T1000 (cell line): ENCODE measurements around the gene SIRT1.
"Not testable (repeated sequence)": the region's sequence is repeated elsewhere in the genome, so short reads cannot be mapped to it uniquely, and the experiment has no call there.

Source experiments
- DNase-seq: peaks from one replicate; lab custom pipeline; 2025; ENCODE audit warnings: mixed read lengths; lab: John Stamatoyannopoulos, UW

The SIRT1 gene

DNA sequence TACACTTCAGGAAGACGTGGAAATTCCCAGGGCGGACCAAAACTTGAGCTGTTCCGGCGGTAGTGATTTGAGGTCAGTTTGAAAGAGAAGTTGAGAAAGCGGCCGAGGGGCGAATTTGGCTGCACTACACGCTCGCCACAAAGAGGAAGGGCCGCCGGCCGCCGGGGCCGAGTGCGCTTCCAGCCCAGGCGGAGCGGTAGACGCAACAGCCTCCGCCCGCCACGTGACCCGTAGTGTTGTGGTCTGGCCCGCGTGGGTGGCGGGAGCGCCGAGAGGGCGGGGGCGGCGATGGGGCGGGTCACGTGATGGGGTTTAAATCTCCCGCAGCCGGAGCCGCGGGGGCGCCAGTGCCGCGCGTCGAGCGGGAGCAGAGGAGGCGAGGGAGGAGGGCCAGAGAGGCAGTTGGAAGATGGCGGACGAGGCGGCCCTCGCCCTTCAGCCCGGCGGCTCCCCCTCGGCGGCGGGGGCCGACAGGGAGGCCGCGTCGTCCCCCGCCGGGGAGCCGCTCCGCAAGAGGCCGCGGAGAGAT lies at the start of gene SIRT1:
Gene SIRT1 (plus strand): TSS at position 344 of the 529 bp plus-strand sequence. CDS start 66 bp downstream, at position 410.
- peak; percentile 92 for DNase-seq

DNA sequence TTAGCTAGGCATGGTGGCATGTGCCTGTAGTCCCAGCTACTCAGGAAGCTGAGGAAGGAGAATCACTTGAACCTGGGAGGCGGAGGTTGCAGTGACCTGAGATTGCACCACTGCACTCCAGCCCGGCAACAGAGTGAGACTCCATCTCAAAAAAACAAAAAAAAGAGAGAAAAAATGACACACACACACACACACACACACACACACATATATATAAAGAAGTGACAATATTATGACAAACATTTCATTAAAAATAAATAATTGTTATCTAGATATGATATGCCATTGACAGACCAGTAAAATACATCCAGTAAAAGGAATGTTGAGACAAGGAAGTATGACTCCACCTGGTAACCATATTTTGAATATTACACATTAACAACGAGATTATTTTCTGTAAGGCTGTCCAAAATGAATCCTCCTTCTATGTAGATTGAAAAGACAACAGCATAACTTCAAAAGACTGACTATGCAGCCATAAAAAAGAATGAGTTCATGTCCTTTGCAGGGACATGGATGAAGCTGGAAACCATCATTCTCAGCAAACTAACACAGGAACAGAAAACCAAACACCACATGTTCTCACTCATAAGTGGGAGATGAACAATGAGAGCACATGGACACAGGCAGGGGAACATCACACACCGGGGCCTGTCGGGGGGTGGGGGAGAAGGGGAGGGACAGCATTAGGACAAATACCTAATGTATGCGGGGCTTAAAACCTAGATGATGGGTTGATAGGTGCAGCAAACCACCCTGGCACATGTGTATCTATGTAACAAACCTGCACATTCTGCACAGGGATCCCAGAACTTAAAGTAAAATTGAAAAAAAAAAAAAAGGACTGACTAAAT lies 48.7 kb upstream of the SIRT1 start:
- not testable (repeated sequence) for DNase-seq

DNA sequence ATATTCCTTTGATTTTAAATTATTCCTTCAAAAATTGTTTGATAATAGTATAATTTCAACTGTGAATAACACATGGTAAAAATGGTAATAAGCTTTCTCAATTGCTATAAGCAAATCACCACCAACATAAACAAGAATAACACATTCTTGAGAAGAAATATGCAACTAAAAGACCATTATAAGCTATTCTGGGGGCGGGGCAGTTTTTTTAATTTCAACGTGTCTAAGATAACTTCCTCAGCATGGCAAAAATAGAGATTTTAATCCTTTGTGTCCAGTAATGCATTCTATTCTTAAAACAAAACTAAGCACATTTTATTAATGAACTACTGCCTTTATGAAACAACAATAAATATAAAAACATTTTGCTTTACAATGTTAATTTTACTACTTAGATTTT lies 48.0 kb upstream of the SIRT1 start:
- no peak for DNase-seq

DNA sequence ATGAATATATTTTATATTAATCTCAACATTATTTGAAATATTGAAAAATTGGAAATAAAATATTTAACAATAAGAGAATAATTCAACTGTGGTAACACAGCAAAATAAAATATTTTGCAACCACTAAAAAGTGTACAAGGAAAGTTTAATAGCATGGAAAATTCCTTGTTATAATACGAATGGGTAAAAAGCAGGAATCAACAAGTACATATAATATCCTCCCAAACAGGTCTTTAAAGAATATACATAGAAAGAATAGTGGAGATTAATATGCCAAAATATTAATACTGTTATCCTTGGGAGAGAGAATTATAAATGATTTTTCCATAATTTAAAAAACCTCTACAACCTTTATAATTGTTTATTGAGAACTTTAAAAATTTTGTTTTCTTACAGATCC lies 47.5 kb upstream of the SIRT1 start:
- no peak for DNase-seq

DNA sequence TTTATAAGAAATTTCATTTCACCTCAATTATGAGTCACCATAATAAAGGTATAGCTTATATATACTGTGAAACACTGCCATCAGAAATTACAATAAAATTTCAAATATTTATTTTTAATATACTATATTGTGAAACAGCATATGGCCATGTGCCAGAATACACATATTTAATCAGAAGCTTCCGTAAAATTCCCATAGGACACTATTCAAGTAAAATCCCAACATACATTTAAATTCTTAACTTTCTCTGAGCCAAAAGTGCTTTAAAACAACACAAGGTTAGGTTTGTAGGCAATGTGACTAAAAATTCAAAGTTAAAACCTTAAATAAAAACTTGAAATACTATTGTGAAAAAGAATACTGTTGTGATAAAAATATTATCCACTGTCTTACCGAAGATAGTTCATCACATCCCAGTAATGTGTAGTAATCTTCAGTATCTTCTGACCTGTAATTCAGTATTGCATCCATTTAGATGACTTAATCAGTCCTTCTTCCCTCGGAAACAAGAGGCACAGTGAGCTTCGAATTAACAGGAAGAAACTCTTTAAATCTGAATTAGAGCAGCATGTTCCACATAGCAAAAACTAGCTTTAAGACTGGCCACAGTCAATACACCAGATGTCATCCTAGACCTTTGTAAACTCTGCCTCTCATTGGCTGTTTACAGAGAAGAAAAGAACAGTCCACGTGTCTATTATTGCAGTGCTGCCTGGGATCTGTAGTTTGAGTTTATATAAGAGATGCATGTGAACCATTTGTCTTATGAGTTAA lies 46.7 kb upstream of the SIRT1 start, which contains the start of gene DNAJC12:
Gene DNAJC12 (minus strand): TSS at position 648 of the 774 bp plus-strand sequence. CDS start 177 bp downstream, at position 471.
- no peak for DNase-seq

DNA sequence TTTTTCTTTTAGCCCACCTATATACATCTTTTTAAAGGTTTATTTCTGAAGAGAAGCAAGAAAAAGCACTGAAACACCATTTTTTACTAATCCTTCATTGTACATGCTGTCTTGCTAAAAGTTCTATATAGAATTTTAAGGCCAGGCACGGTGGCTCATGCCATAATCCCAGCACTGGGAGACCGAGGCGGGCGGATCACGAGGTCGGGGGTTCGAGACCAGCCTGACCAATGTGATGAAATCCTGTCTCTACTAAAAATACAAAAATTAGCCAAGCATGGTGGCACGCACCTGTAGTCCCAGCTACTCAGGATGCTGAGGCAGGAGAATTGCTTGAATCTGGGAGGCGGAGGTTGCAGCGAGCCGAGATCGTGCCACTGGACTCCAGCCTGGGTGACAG lies 44.9 kb upstream of the SIRT1 start:
- not testable (repeated sequence) for DNase-seq

DNA sequence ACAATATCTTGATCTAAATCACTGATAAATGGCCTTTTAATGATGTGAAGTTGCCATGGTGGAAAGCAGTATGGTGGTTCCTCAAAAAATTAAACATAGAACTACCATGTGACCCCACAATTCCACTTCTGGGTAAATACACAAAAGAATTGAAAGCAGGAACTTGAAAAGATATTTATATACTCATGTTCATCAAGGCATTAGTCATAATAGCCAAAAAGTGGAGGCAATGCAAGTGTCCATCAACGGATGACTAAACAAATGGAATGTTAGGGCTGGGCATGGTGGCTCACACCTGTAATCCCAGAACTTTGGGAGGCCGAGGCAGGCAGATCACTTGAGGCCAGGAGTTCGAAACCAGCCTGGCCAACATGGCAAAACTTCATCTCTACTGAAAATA lies 44.5 kb upstream of the SIRT1 start:
- DNase-seq = no peak

DNA sequence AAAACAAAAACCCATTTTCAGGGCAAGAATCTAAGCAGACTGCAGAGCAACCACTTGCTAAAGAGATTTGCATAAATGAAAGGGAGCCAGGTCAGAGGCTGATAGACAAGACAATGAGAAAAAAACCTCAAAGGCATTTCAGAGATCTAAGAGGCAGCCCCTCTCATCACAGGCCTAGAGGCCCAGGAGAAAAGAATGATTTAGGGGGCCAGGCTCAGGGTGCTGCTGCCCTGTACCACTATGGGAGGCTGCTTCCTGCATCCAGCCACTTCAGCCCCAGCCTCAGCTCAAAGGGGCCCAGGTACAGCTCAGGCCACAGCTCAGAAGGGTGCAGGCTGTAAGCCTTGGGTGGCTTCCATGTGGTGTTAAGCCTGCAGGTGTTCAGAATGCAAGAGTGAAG lies 42.7 kb upstream of the SIRT1 start:
- no peak for DNase-seq

DNA sequence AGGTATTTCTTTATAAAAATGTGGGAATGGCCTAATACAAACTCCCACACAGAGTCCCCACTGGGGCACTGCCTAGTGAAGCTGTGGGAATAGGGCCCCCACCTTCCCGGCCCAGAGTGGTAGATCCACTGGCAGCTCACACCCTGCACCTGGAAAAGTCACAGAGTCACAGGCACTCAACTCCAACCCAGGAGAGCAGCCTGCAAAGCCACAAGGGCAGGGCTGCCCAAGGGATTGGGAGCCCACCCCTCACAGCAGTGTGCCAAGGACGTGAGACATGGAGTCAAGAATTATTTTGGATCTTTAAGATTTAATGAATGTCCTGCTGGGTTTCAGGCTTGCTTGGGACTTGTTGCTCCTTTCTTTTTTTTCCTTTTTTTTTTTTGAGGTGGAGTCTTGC lies 41.2 kb upstream of the SIRT1 start:
- DNase-seq = no peak

DNA sequence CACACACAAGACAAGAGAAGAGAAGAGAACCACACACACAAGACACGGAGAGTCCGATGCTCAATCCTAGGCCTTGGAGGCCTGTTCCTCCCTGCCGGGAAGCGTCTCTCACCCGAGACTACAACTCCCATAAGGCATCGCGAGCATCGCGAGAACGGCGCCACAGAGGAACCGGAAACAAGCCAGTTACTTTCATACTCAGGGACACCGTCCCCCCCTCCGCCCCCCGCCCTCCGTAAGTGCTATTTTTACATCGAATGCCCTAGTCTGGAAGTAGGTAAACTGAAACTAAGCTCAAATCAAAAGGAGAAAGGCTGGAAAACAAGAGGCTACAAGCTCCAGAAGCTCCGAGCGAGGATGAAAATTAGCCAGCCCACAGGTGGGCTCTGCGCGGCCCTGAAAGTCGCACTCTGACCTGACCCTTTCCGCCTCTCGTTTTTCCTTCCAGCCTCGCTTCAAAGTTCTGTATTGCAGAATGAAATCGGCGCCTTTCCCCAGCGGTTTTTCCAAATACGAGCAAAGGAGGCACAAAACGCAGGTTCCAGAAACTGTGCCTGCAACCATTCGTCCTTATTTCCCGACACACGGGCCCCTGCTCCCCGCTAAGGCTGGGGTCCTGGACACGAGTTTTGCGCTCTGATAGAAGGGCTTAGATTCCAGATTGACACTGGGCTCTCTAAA lies 35.0 kb upstream of the SIRT1 start:
- DNase-seq = peak; percentile 87

DNA sequence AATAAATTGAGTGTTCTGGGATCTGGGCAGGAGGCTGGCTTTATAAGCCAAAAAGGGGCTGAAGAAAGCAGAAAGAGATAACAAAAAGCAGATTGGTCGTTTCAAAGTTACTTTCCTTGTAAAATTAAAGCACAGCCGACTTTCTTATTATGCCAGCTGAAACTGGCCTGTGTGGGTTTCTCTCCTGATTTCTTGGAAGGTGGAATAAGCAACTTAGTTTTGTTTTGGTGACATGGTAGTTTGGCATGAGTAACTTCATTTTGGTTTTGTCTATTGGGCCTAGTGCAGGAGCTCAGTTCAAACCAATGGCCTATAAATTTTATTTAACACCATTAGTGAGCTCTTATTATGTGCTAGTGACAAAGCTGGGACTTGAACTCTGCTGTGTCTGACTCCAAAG lies 33.3 kb upstream of the SIRT1 start:
- DNase-seq = no peak

DNA sequence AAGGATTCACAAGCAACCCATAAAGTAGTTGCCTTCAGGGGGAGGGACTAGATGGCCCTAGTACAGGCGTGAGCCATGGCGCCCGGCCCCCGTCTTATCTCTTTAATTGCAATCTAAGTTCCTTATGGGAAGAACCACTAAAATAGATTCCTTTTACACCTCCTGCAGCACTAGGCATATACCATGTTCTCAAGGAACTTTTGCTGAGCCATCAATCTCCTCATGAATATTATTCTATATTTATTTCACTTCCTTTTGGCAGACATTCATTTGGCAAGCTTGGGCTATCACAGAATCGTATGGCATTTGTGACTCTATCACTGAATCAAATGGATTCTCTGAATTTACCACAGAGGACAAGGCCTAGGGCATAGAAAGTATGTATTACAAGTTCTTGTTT lies 31.7 kb upstream of the SIRT1 start:
- no peak for DNase-seq

DNA sequence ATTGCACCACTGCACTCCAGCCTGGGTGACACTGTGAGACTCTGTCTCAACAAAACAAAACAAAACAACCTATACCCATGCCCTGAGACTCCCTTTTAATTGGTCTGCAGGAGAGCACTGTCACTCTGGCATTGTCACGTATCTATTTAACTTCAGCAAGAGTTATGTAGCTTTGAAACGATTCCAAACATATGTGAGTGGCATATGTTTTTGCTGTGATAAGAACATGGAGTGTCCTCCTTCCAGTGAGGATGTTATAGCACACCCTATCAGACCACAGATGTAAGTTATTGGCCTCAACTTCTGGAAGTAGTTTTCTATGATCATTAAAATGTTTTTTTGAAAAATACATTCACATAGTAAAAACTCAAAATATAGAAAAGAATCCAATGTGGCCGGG lies 30.9 kb upstream of the SIRT1 start:
- DNase-seq = no peak

DNA sequence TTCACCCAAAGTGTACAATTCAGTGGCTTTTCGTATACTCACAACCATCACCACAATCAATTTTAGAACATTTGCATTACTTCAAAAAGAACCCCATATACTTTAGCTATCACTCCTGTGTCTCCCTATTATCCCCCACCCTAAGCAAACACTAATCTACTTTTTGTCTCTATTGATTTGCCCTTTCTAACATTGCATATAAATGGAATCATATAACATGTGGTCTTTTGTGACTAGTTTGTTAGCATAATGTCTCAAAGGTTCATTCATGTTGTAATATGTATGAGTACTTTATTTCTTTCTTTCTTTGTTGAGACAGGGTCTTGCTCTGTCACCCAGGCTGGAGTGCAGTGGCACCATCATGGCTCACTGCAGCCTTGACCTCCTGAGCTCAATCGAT lies 25.5 kb upstream of the SIRT1 start:
- no peak for DNase-seq

DNA sequence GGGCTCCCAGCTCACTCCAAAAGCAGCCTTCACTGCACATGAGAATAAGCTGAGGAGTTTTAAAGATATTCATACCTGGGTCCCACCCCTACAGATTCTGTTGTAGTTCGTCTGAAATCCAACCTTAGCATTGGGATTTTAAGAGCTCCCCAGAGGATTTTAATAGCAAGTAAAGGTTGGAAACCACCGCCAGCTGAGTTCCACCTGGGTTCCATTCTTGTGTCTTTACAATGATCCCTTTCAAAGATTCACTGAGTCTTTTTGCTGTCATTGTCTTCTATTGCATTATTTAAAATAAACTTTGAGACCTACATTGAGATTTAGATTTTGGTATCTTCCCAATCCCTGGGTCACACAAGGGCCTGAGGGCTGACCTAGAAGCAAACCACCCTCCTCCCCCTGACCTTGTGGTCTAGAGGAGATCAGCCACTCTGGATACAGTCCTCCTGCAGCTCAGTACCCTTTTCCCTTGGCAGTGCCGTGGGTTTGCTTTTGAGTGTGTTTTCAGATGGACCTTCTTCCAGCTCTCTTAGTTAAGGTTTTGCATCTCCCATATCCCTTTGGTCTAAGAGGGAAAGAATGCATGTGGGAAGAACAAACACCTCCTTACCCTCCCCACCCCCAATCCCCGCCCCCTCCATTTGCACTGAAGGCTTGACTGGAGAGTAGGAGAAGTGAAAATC lies 22.6 kb upstream of the SIRT1 start:
- no peak for DNase-seq

DNA sequence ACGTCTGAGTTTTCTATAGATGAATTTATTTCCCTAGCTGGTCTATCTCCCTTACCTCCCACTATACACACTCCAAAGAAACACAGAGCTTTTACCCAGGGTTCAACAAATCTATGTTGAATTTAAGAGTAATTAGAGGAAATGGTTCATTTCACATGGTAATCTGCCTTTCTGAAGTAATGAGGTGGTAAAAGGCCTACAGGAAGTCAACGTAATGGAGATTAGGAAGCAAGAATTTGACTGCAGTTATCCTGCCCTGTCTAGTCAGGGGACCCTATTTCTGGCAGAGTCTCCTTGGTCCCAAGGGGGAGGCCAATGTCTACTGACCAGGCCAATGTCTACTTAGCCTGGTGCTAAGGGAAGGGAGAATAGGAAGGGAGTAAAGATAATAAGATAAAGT lies 21.4 kb upstream of the SIRT1 start:
- DNase-seq = no peak

DNA sequence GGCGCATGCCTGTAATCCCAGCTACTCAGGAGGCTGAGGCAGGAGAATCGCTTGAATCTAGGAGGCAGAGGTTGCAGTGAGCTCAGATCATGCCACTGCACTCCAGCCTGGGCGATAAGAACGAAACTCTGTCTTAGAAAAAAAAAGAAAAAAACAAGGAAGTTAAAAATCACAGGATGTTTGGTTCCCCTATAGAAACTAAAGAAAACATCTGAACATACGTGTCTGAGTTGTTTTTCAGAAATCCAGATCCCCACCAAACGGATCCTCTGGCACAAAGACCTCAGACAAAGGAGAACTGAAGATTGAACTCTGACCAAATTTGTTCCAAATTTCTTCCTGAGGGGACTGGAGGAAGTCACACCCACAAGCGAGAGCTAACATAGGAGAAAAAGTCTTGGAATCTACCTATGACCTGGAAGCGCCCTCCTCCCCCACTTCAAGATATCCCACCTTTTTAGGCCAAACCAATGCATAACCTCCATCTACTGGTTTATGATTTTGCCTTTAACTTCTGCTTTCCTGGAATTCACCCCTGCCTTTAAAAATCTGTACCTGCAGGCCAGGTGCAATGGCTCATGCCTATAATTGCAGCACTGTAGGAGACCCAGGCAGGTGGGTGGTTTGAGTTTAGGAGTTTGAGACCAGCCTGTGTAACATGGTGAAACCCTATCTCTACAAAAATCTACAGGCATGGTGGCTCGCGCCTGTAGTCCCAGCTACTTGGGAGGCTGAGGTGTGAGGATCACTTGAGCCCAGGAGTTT lies 19.7 kb upstream of the SIRT1 start:
- no peak for DNase-seq

DNA sequence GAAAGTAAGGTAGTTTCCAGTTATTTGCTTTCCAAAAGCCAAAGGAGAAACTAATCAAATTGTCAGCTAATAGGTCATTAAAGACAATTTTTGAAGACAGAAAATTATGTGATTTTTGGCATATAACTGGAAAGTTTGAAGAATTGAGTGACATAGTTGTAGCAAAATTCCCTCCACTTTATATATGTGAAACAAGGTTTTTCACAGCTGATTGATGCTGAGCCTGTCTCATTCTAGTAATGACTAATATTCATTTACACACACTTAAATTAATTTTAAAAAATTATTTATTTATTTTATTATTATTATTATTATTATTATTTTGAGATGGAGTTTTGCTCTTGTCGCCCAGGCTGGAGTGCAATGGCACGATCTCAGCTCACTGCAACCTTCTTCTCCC lies 16.3 kb upstream of the SIRT1 start:
- DNase-seq = no peak

DNA sequence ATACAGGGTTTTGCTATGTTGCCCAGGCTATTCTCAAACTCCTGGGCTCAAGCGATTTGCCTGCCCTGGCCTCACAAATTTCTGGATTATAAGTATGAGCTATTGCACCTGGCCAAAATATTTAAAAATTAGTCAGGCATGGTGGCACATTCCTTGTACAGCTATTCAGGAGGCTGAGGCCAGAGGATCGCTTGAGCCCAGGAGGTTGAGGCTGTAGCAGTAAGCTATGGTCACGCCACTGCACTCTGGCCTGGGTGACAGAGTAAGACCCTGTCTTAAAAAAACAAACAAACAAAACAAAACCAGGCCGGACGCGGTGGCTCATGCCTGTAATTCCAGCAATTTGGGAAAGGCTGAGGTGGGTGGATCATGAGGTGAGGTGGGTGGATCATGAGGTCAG lies 14.5 kb upstream of the SIRT1 start:
- no peak for DNase-seq

DNA sequence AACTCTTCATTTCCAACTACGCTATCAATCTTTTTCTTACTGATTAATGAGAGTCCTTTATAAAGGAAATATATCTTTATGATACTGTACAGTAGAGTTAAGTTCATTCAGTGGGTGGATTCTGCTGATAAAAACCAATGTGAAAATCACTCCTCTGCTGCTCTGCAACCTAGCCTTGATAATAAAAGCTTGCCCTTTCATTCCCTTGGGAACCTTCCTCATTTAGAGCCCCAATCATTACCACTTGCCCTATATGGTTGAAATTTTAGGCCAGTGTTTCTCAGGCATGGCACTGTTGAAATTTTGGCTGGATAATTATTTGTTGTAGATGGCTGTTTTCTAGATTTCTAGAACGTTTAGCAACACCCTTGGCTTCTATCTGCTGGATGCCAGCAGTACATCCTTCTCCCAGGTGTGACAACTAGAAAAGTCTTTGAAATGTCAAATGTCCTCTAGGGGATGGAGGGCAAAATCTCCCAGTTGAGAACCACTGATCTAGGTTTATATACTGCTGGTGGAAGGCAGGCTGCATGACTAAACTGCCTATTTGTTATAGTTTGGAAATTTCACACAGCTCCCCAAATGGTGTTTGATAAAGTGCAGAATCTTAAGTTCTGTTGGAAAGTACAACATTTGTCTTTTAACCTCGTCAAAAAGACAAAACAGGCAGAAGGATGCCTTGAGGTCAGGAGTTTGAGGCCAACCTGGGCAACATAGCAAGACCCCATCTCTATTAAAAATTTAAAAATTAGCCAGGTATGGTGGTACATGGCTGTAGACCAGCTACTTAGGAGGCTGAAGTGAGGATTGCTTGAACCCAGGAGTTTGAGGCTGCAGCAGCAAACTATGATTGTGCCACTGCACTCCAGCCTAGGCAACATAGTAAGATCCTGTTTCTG lies 8.9 kb upstream of the SIRT1 start:
- no peak for DNase-seq
